Measurements from ENCODE around the gene ARID1B.

Gene ARID1B

GRCh38 chr6:157168471-157168870, 391.3 kb downstream of the ARID1B start:
- in situ Hi-C loops (cut with MboI; ENCODE audit: low sequenced_read_pairs) = no loop called here

GRCh38 chr6:157169226-157169625, 392.0 kb downstream of the ARID1B start:
- in situ Hi-C loops (cut with MboI; ENCODE audit: low sequenced_read_pairs) = no loop called here

GRCh38 chr6:157169656-157170055, 392.5 kb downstream of the ARID1B start:
- in situ Hi-C loops (cut with MboI; ENCODE audit: low sequenced_read_pairs) = no loop called here

- in situ Hi-C loops (cut with MboI; ENCODE audit: low sequenced_read_pairs) = no loop called here
These were observed 393.4 kb downstream of the ARID1B start for GRCh38 chr6:157170535-157170934.

GRCh38 chr6:157171801-157172200, 394.6 kb downstream of the ARID1B start:
- in situ Hi-C loops (cut with MboI; ENCODE audit: low sequenced_read_pairs) = no loop called here

- in situ Hi-C loops (cut with MboI; ENCODE audit: low sequenced_read_pairs) = no loop called here
These were observed 395.1 kb downstream of the ARID1B start for GRCh38 chr6:157172231-157172701.

- in situ Hi-C loops (cut with MboI; ENCODE audit: low sequenced_read_pairs) = no loop called here
These were observed 395.8 kb downstream of the ARID1B start for GRCh38 chr6:157172830-157173536.

GRCh38 chr6:157173776-157174175, 396.6 kb downstream of the ARID1B start:
- in situ Hi-C loops (cut with MboI; ENCODE audit: low sequenced_read_pairs) = no loop called here

- in situ Hi-C loops (cut with MboI; ENCODE audit: low sequenced_read_pairs) = no loop called here
These were observed 397.6 kb downstream of the ARID1B start for GRCh38 chr6:157174731-157175130.

GRCh38 chr6:157177731-157178336, 400.7 kb downstream of the ARID1B start:
- in situ Hi-C loops (cut with MboI; ENCODE audit: low sequenced_read_pairs) = no loop called here

- in situ Hi-C loops (cut with MboI; ENCODE audit: low sequenced_read_pairs) = no loop called here
These were observed 404.5 kb downstream of the ARID1B start for GRCh38 chr6:157181649-157182048.

- in situ Hi-C loops (cut with MboI; ENCODE audit: low sequenced_read_pairs) = no loop called here
These were observed 405.5 kb downstream of the ARID1B start for GRCh38 chr6:157182503-157183264.

- in situ Hi-C loops (cut with MboI; ENCODE audit: low sequenced_read_pairs) = no loop called here
These were observed 407.2 kb downstream of the ARID1B start for GRCh38 chr6:157184202-157185015.

- in situ Hi-C loops (cut with MboI; ENCODE audit: low sequenced_read_pairs) = no loop called here
These were observed 408.0 kb downstream of the ARID1B start for GRCh38 chr6:157185171-157185570.

GRCh38 chr6:157185986-157186385, 408.8 kb downstream of the ARID1B start:
- in situ Hi-C loops (cut with MboI; ENCODE audit: low sequenced_read_pairs) = no loop called here

GRCh38 chr6:157186785-157187181, 409.6 kb downstream of the ARID1B start:
- in situ Hi-C loops (cut with MboI; ENCODE audit: low sequenced_read_pairs) = no loop called here

GRCh38 chr6:157187182-157188083, 410.3 kb downstream of the ARID1B start:
- in situ Hi-C loops (cut with MboI; ENCODE audit: low sequenced_read_pairs) = no loop called here

- in situ Hi-C loops (cut with MboI; ENCODE audit: low sequenced_read_pairs) = no loop called here
These were observed 411.0 kb downstream of the ARID1B start for GRCh38 chr6:157188213-157188612.

GRCh38 chr6:157193443-157193996, 416.3 kb downstream of the ARID1B start:
- in situ Hi-C loops (cut with MboI; ENCODE audit: low sequenced_read_pairs) = no loop called here

GRCh38 chr6:157194110-157194509, 416.9 kb downstream of the ARID1B start:
- in situ Hi-C loops (cut with MboI; ENCODE audit: low sequenced_read_pairs) = no loop called here
